ENCODE measurements around the gene TMEM91.

The TMEM91 gene

GRCh38 chr19:41398598-41398997, 22.3 kb downstream of the TMEM91 start:
- ChIA-PET POLR2A (no interaction called here), CTCF (no interaction called here)
- DNase-seq (ENCODE audit: extremely low spot score), result no peak
- TF ChIP-seq, protein P1, sequence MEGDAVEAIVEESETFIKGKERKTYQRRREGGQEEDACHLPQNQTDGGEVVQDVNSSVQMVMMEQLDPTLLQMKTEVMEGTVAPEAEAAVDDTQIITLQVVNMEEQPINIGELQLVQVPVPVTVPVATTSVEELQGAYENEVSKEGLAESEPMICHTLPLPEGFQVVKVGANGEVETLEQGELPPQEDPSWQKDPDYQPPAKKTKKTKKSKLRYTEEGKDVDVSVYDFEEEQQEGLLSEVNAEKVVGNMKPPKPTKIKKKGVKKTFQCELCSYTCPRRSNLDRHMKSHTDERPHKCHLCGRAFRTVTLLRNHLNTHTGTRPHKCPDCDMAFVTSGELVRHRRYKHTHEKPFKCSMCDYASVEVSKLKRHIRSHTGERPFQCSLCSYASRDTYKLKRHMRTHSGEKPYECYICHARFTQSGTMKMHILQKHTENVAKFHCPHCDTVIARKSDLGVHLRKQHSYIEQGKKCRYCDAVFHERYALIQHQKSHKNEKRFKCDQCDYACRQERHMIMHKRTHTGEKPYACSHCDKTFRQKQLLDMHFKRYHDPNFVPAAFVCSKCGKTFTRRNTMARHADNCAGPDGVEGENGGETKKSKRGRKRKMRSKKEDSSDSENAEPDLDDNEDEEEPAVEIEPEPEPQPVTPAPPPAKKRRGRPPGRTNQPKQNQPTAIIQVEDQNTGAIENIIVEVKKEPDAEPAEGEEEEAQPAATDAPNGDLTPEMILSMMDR (IDR thresholded peaks at IDR 0.05; ENCODE audit: control extremely low read depth, extremely low read depth, low read depth, missing control alignments), result no peak

DNA sequence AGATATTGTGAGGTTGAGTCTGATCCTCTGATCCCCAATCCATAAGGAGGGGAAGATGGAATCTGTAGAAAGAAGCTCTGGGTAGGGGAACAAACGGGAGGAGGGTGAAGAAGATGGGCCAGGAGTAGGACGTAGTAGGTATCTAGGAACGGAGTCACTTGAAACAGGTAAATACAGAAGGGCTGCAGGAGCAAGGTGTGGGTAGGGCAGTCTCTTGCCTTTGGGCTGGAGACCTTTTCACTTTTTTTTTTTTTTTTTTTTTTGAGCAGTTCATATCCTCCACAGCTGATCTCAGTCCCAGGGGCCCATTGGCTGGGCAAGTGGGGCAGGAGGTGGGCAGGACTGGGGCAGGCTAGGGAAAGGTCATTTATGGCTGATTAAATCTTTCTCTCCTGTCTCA, 22.8 kb downstream of the TMEM91 start:
- DNase-seq (ENCODE audit: extremely low spot score), result no peak
- TF ChIP-seq, protein P1 (IDR thresholded peaks at IDR 0.05; ENCODE audit: control extremely low read depth, extremely low read depth, low read depth, missing control alignments), result no peak
- ChIA-PET CTCF (no interaction called here), POLR2A (no interaction called here)

DNA sequence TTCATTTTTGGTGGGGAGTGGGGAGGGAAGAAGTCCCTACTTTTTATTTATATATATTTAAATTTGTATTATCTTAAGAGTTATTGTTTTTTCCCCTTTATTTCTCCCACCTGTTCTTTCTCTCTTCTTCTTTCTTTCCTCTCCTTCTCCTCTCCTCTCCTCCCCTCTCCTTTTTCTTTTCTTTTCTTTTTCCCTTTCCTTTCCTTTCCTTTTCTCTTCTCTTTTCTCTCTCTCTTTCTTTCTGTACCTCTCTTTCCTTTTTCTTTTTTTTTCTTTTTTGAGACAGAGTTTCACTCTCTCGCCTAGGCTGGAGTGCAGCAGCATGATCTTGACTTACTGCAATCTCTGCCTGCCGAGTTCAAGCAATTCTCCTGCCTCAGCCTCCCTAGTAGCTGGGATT, 23.2 kb downstream of the TMEM91 start:
- no peak for DNase-seq (ENCODE audit: extremely low spot score)
- POLR2A ChIA-PET, result no interaction called here
- TF ChIP-seq, protein P1 (IDR thresholded peaks at IDR 0.05; ENCODE audit: control extremely low read depth, extremely low read depth, low read depth, missing control alignments), result no peak
- CTCF ChIA-PET, result no interaction called here

- ChIA-PET POLR2A (interaction anchor here (1.5 kb wide), 1 partner anchor 38 kb away, joined by 3 read pairs; the partner anchor contains the start of gene DMAC2), CTCF (interaction anchor here (0.9 to 1.1 kb wide), 2 partner anchors 162 to 196 kb away, joined by 3 read pairs; no protein-coding TSS in a partner anchor)
- TF ChIP-seq, protein P1 (IDR thresholded peaks at IDR 0.05; ENCODE audit: control extremely low read depth, extremely low read depth, low read depth, missing control alignments), result no peak
- no peak for DNase-seq (ENCODE audit: extremely low spot score)
Measured at GRCh38 chr19:41401483-41401882, 25.1 kb downstream of the TMEM91 start.

DNA sequence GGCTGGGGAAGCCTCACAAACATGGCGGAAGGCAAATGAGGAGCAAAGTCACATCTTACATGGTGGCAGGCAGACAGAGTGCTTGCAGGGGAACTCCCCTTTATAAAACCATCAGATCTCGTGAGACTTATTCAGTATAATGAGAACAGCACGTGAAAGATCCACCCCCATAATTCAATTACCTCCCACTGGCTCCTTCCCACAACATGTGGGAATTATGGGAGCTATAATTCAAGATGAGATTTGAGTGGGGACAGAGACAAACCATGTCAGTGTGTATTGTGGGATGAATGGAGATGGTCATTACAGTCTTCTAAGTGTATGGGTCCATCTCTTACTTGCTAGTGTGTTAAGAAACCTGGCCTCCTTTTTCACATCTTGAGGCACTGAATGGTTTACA, 25.7 kb downstream of the TMEM91 start:
- DNase-seq (ENCODE audit: extremely low spot score), result no peak
- TF ChIP-seq, protein P1 (IDR thresholded peaks at IDR 0.05; ENCODE audit: control extremely low read depth, extremely low read depth, low read depth, missing control alignments), result no peak
- ChIA-PET CTCF (interaction anchor here (0.9 to 1.1 kb wide), 2 partner anchors 162 to 195 kb away, joined by 3 read pairs; no protein-coding TSS in a partner anchor), POLR2A (interaction anchor here (1.5 kb wide), 1 partner anchor 38 kb away, joined by 3 read pairs; the partner anchor contains the start of gene DMAC2)

- DNase-seq (ENCODE audit: extremely low spot score), result no peak
- TF ChIP-seq, protein P1 (IDR thresholded peaks at IDR 0.05; ENCODE audit: control extremely low read depth, extremely low read depth, low read depth, missing control alignments), result no peak
- ChIA-PET CTCF (interaction anchor here (1.0 to 1.1 kb wide), 2 partner anchors 18 to 36 kb away, joined by 3 read pairs; no protein-coding TSS in a partner anchor), POLR2A (interaction anchor here (1.5 kb wide), 1 partner anchor 36 kb away, joined by 3 read pairs; the partner anchor contains the start of gene DMAC2)
Measured at GRCh38 chr19:41403181-41403970, 27.0 kb downstream of the TMEM91 start.

Data from GM10248 (cell line).